ENCODE results near the gene CETN3. TPM values are rescaled to one million over a fixed set of nuclear protein-coding genes. Genes with fewer than 3 reads are reported as not detected.
A peak's percentile ranks its signal among the peaks of the same experiment; 100 is the strongest.

The CETN3 gene
- 6.3 and 30.9 TPM in 2 replicates for total RNA-seq (2011; cell fraction: chromatin; rRNA removed; ENCODE audit: low replicate concordance)
- total RNA-seq (2011; cell fraction: nucleolus; rRNA removed) = 2.3 and 5.0 TPM in 2 replicates
- 11.4 and 21.7 TPM in 2 replicates for total RNA-seq (2011; cell fraction: nucleoplasm; rRNA removed)
- total RNA-seq (2014; rRNA removed) (41.6 and 57.3 TPM in 2 replicates), total RNA-seq (2014; rRNA removed; fragmentation: Illumina TruSeq; extraction: Trizol) (99.4 and 121 TPM in 2 replicates), total RNA-seq (2015; rRNA removed; fragmentation: Illumina TruSeq; extraction: Trizol) (74.5 and 82.4 TPM in 2 replicates), total RNA-seq (2021) (42.8 and 43.3 TPM in 2 replicates), polyA plus RNA-seq (2011; rRNA removed) (38.4 and 63.2 TPM in 2 replicates), polyA plus RNA-seq (2014; fragmentation: Illumina TruSeq; extraction: Trizol) (77.6 and 87.4 TPM in 2 replicates), polyA plus RNA-seq (2014; fragmentation: Nextera tagmentation; extraction: Ambion mirVana) (10 to 100 TPM; 80.5 to 91.3 TPM), polyA plus RNA-seq (2014; rRNA removed) (109 and 113 TPM in 2 replicates), polyA minus RNA-seq (2011; rRNA and poly(A)+ RNA removed) (11.1 and 15.7 TPM in 2 replicates), Bru-seq, nascent RNA (percentile 85 among the genes with signal in this experiment), BruChase-seq, experiment 1, labeled RNA remaining after a 2-hour chase (percentile 83 among the genes with signal in this experiment), BruChase-seq, experiment 2, labeled RNA remaining after a 6-hour chase (percentile 83 among the genes with signal in this experiment)
- polyA plus RNA-seq (2011; cell fraction: cytosol; rRNA removed) = 1.1 and 6.2 TPM in 2 replicates
- 6.0 and 10.5 TPM in 2 replicates for polyA plus RNA-seq (2011; cell fraction: nucleus; rRNA removed)
- polyA plus RNA-seq (2012) = 46.4 and 76.7 TPM in 2 replicates
- 5.7 and 9.1 TPM in 2 replicates for polyA minus RNA-seq (2011; cell fraction: cytosol; rRNA and poly(A)+ RNA removed)
- 11.0 and 27.2 TPM in 2 replicates for polyA minus RNA-seq (2011; cell fraction: nucleus; rRNA and poly(A)+ RNA removed)
- long read RNA-seq, experiment 1, transcript CETN3-201 (5 exons, 2,432 nt) = major isoform, 63 of 88 reads
- long read RNA-seq, experiment 1, partial matches to known transcripts = 13 of 88 reads
- long read RNA-seq, experiment 1, other reads (novel, unspliced or antisense) = 7 of 88 reads
- long read RNA-seq, experiment 2, transcript CETN3-201 (5 exons, 2,432 nt) = major isoform, 27 of 43 reads
- long read RNA-seq, experiment 2, partial matches to known transcripts = 6 of 43 reads
- long read RNA-seq, experiment 2, other reads (novel, unspliced or antisense) = 7 of 43 reads
- long read RNA-seq, experiment 3, transcript CETN3-201 (5 exons, 2,432 nt) = major isoform, 18 of 23 reads
- long read RNA-seq, experiment 3, partial matches to known transcripts = 0 of 23 reads
- long read RNA-seq, experiment 3, other reads (novel, unspliced or antisense) = 1 of 23 reads

DNA sequence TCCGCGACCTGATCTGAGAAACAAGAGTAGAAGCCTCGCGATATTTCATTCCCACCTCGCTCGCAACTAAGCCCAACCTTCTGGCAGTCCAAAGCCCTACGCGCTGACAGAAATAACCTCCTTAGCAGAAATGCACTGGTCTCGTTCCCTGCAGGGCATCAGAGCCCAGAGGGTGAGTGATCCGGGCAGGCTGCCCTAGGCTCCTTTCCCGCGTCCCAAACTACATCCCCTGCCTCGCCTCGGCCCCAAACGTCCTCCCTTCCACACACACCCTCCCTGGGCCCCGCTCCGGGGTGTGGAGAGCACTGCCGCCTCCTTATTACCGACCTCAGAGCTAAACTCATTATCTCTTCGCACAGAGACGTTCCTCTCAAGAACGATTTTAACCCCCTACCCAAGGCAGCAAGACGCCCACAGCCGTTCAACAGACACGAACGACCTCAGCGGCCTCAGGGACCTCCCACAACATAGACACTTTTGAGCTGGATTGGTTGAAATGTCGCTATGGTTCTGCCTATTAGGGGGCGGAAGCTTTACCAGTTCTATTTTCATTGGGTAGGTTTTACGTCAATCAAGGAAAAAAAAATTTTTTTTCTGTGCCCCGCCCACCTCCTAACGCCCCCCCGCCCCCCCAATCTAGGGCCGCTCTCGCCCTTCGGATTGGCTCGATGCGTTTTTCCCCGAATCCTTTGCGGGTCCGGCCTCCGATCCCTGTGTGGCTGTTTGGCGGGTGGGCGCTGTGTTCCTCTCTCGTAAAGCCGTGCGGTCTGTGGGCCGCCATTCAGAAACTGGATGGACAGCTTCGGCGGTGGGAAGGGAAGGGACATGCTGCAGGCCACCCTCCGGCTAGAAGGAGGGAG, at the start of gene CETN3:
CETN3 (minus strand) TSS at position 439 of the 860 bp plus-strand sequence; CDS start at position 344, 95 bp downstream.
- H3K9me1 ChIP-seq (ENCODE audit: control insufficient read depth, insufficient read depth, low read length) = no peaks in the 10 kb centered on the region
- WGBS (ENCODE audit: insufficient coverage, low coverage, missing lambda C conversion rate) = under 1% methylated on average over 43 of the region's 51 CpGs
- H3K27me3 ChIP-seq (ENCODE audit: control insufficient read depth in 2 of 2, insufficient read depth in 2 of 2, low read length in 2 of 2) = no peaks in the 10 kb centered on the region
- peak within 1 kb of the TSS; percentile 99 for H3K27ac ChIP-seq (ENCODE audit: extremely low read depth, low read depth, low read length)
- peak; percentile 89 for ATAC-seq
- POLR2A ChIA-PET = interaction anchor here (0.6 to 2.9 kb wide), 26 partner anchors 8 to 1824 kb away, joined by 3 to 25 read pairs (median 4); no protein-coding TSS in a partner anchor
- peak within 1 kb of the TSS; percentile 83 for H3K4me3 ChIP-seq
- H3K36me3 ChIP-seq (ENCODE audit: control insufficient read depth, insufficient read depth, low read length) = peaks cover 26% of the 10 kb centered on the region
- H3K9me3 ChIP-seq (replicated peaks; ENCODE audit: control insufficient read depth, insufficient read depth, low read depth, low read length) = no peaks in the 10 kb centered on the region
- intact Hi-C loops (cut with micrococcal nuclease) (loop anchor here (2.0 to 5.0 kb wide), 4 partner anchors 65 to 1527 kb away; partner anchors contain the start of genes MBLAC2, MEF2C and POLR3G), in situ Hi-C loops (cut with MboI) (no loop called here)
- H3K9ac ChIP-seq (ENCODE audit: insufficient read depth in 1 of 2, low read depth in 2 of 2, low read length in 2 of 2) = peak within 1 kb of the TSS; percentile 97 to 99
- DNase-seq (ENCODE audit: extremely low read depth in 1 of 4, low spot score in 3 of 4) = peak; percentile 92 to 96 (median 94)
- H3K79me2 ChIP-seq (ENCODE audit: control insufficient read depth, insufficient read depth, low read length) = peaks cover 64% of the 10 kb centered on the region
- no peaks in the 10 kb centered on the region; the same call in 1 of the 2 replicates for H4K20me1 ChIP-seq (replicated peaks; ENCODE audit: control insufficient read depth, insufficient read depth, low read length)
- peak within 1 kb of the TSS; percentile 98 for H2AFZ ChIP-seq (ENCODE audit: low read depth, low read length)
- CTCF ChIA-PET (ENCODE audit: low intra/inter-chr PET ratio) = no interaction called here
- no TSS peak for BruUV-seq (replicated peaks)
- H3K4me2 ChIP-seq (ENCODE audit: insufficient read depth, low read length) = peak within 1 kb of the TSS; percentile 99
- no peaks in the 10 kb centered on the region; a peak in 1 of 5 replicates for H3K4me1 ChIP-seq (replicated peaks in 1 of 2; ENCODE audit: control insufficient read depth in 2 of 2, insufficient read depth in 2 of 2, low read length in 2 of 2)
- FAIRE-seq = peak; percentile 98
- 0 out of 2 replicates have a peak, but pooled peaks have one; percentile 13 for TF ChIP-seq CBX5 (IDR thresholded peaks at IDR 0.05; ENCODE audit: borderline replicate concordance, low read depth)
- no peak for TF ChIP-seq ZNF121 (CRISPR knock-in tag; conservative IDR thresholded peaks at IDR 0.05)
- TF ChIP-seq TRIM28 (IDR thresholded peaks at IDR 0.05) = 0 out of 2 replicates have a peak, but pooled peaks have one; percentile 14
- TF ChIP-seq, protein P1, sequence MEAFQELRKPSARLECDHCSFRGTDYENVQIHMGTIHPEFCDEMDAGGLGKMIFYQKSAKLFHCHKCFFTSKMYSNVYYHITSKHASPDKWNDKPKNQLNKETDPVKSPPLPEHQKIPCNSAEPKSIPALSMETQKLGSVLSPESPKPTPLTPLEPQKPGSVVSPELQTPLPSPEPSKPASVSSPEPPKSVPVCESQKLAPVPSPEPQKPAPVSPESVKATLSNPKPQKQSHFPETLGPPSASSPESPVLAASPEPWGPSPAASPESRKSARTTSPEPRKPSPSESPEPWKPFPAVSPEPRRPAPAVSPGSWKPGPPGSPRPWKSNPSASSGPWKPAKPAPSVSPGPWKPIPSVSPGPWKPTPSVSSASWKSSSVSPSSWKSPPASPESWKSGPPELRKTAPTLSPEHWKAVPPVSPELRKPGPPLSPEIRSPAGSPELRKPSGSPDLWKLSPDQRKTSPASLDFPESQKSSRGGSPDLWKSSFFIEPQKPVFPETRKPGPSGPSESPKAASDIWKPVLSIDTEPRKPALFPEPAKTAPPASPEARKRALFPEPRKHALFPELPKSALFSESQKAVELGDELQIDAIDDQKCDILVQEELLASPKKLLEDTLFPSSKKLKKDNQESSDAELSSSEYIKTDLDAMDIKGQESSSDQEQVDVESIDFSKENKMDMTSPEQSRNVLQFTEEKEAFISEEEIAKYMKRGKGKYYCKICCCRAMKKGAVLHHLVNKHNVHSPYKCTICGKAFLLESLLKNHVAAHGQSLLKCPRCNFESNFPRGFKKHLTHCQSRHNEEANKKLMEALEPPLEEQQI (IDR thresholded peaks at IDR 0.05) = peak; percentile 61; the same call in 1 of the 2 replicates
- TF ChIP-seq NCOA1 (IDR thresholded peaks at IDR 0.05; ENCODE audit: low read depth) = no peak
- TF ChIP-seq KAT7 (CRISPR knock-in tag; IDR thresholded peaks at IDR 0.05; ENCODE audit: borderline replicate concordance) = no peak
- no peak for TF ChIP-seq CREB1 (IDR thresholded peaks at IDR 0.05)
- TF ChIP-seq CREB1 (CRISPR knock-in tag; IDR thresholded peaks at IDR 0.05) = peak; percentile 28
- TF ChIP-seq ZNF707 (CRISPR knock-in tag; conservative IDR thresholded peaks at IDR 0.05) = no peak
- TF ChIP-seq, protein P2, sequence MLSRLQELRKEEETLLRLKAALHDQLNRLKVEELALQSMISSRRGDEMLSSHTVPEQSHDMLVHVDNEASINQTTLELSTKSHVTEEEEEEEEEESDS (CRISPR knock-in tag; IDR thresholded peaks at IDR 0.05) = no peak
- TF ChIP-seq RBM25 (IDR thresholded peaks at IDR 0.05; ENCODE audit: low read depth, low read length, severe bottlenecking) = peak; percentile 81
- peak in 1 of 2 experiments; percentile 54; a peak in 3 of 4 replicates for TF ChIP-seq FOXK2 (conservative IDR thresholded peaks at IDR 0.05 in 1 of 2, IDR thresholded peaks at IDR 0.05 in 1 of 2; ENCODE audit: low read depth in 2 of 2)
- TF ChIP-seq NCOA4 (IDR thresholded peaks at IDR 0.05; ENCODE audit: partially characterized antibody) = no peak

Data from K562 (cell line).